Activated CD4-positive, alpha-beta T cell treated with anti-CD3 and anti-CD28 coated beads, Interleukin-2, amount 10 ng/mL, durations not matched to agents 7 days and 5 days (primary cell): ENCODE results near the gene C19orf38. TPM values are rescaled to one million over a fixed set of nuclear protein-coding genes. Genes with fewer than 3 reads are reported as not detected.
A peak's percentile ranks its signal among the peaks of the same experiment; 100 is the strongest.

Source experiments
- CTCF ChIA-PET: fragments of 350-600 bp; sonication (Branson Sonifier 250); formaldehyde crosslinking; loops from one replicate; lab custom pipeline; 2021; ENCODE audit warnings: antibody characterized with exemption; lab: Charles Lee
- POLR2A ChIA-PET: fragments of 350-600 bp; sonication (Branson Sonifier 250); formaldehyde crosslinking; loops from one replicate; lab custom pipeline; 2021; ENCODE audit warnings: antibody characterized with exemption; lab: Charles Lee
- DNase-seq: peaks from one replicate; pipeline ENCODE4 v3.0.0-alpha.2; 2020
- H3K27ac Mint-ChIP-seq: one replicate; pipeline ENCODE4 v1.8.0; 2021; ENCODE audit warnings: mild to moderate bottlenecking, moderate library complexity, mixed read lengths
- H3K27me3 Mint-ChIP-seq: one replicate; pipeline ENCODE4 v1.8.0; 2021; ENCODE audit warnings: mixed read lengths
- H3K36me3 Mint-ChIP-seq: one replicate; pipeline ENCODE4 v1.8.0; 2021; ENCODE audit warnings: low read depth, mixed read lengths
- H3K4me1 Mint-ChIP-seq: one replicate; pipeline ENCODE4 v1.8.0; 2021; ENCODE audit warnings: mixed read lengths
- H3K4me3 Mint-ChIP-seq: one replicate; pipeline ENCODE4 v1.8.0; 2021; ENCODE audit warnings: mild to moderate bottlenecking, moderate library complexity, mixed read lengths
- H3K9me3 Mint-ChIP-seq: one replicate; pipeline ENCODE4 v1.8.0; 2021; ENCODE audit warnings: mixed read lengths
- total RNA-seq, 2 experiments: library from RNA; stranded (reverse); gene quantifications; one replicate each; pipeline ENCODE4 v1.2.3, GENCODE V29; 2021

The C19orf38 gene
- total RNA-seq, 2 experiments from 2014 or later = 2.4 TPM

DNA sequence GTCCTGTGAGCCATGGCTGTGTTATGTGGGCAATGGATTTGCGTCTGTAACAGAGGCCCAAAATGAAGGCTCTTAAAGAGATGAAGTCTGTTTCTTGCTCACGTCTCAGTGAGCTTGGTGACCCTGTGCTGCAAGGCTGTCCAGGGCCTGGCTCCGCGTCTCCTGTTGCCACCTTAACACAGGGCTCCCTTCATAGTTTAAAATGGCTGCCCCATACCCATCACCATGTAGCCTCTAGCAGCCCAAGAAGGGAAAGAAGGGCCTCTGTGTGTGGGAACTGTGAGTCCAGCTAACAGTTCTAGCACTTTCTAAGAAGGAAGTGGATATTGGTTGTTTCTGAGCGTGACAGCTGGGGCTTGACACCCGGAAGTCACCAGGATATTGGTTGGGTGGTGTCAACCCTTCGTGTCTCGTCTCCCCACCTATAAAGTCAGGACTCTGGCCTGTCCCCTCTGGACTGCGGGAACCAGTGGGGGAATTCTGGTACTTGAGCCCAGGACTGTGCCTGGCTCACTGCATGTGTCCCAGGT lies 33.1 kb upstream of the C19orf38 start:
- peaks cover 13% of the 10 kb centered on the region for H3K4me1 Mint-ChIP-seq
- CTCF ChIA-PET = interaction anchor here (0.6 to 0.7 kb wide), 3 partner anchors 10 to 84 kb away, joined by 3 to 5 read pairs (median 3); no protein-coding TSS in a partner anchor
- POLR2A ChIA-PET = no interaction called here
- no peaks in the 10 kb centered on the region for H3K9me3 Mint-ChIP-seq
- no peak overlapping the region for H3K27ac Mint-ChIP-seq
- no peaks in the 10 kb centered on the region for H3K27me3 Mint-ChIP-seq
- H3K4me3 Mint-ChIP-seq = no peak overlapping the region
- no peak for DNase-seq
- H3K36me3 Mint-ChIP-seq = peaks cover 24% of the 10 kb centered on the region

- Mint-ChIP-seq H3K9me3 (no peaks in the 10 kb centered on the region), H3K27me3 (no peaks in the 10 kb centered on the region), H3K4me3 (no peak overlapping the region), H3K27ac (no peak overlapping the region), H3K4me1 (peaks cover 19% of the 10 kb centered on the region), H3K36me3 (peaks cover 33% of the 10 kb centered on the region)
- POLR2A ChIA-PET = no interaction called here
- CTCF ChIA-PET = interaction anchor here (0.6 kb wide), 1 partner anchor 11 kb away, joined by 5 read pairs; no protein-coding TSS in a partner anchor
- no peak for DNase-seq
Measured at GRCh38 chr19:10815969-10816644, 32.1 kb upstream of the C19orf38 start.

DNA sequence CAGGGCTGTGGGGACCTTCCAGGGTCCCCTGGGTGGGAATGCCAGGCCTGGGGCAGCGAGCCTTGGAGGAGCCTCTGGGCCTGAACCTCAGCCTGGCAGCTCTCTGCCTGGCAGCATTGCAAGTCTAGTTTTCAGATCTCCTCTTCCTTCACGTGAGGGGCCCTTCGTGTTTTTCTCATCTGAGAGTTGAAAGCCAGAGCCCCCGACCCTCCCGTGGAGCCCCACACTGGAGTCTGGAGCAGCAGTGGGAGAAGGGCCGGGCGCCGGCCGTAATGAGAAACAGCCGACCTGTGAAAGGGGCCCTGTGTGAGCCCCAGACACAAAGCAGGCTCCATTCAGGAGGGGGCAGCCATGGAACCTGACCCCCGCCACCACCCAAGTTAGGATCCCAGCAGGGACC lies 31.5 kb upstream of the C19orf38 start:
- ChIA-PET CTCF (no interaction called here), POLR2A (no interaction called here)
- no peak for DNase-seq
- peak overlapping the region; percentile 41 for H3K27ac Mint-ChIP-seq
- H3K4me1 Mint-ChIP-seq = peaks cover 21% of the 10 kb centered on the region
- H3K36me3 Mint-ChIP-seq = peaks cover 38% of the 10 kb centered on the region
- H3K27me3 Mint-ChIP-seq = no peaks in the 10 kb centered on the region
- no peaks in the 10 kb centered on the region for H3K9me3 Mint-ChIP-seq
- no peak overlapping the region for H3K4me3 Mint-ChIP-seq

DNA sequence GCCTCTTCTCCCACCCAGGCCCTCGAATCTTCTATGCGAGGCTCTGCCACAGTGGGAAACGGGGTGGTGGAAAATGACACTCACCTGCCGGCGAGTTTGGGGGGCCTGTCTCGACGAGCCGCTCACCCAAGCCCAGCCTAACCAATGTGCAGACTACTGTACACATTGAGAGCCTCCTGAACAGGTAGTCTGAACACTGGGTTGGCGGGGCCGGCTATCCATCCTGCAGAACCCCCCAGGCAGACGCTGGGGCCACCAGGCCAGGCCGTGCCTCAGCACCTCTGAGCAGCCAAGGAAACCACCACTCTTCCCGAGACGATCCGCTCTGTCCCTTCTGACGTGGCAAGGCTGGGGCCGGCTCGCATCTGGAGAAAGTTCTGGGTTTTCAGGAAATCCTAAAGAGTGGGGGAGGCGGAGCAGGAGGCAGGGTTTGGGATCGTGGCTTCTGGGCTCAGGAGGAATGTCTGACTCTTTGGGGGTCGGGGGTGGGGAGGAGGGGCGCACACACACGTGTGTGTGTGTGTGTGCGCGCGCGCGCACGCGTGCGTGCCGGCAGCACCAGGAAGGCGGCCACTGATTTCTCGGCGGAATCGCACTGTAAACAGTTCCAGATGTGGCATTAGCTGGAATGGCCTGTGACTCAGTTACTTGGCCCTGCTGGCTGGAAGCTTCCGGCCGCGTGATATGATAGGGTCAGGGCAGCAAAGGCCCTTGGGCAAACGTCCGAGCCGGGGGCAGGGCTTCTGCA lies 30.8 kb upstream of the C19orf38 start:
- Mint-ChIP-seq H3K27ac (no peak overlapping the region), H3K27me3 (no peaks in the 10 kb centered on the region), H3K36me3 (peaks cover 44% of the 10 kb centered on the region), H3K9me3 (no peaks in the 10 kb centered on the region), H3K4me3 (no peak overlapping the region), H3K4me1 (peaks cover 21% of the 10 kb centered on the region)
- ChIA-PET CTCF (interaction anchor here (1.5 kb wide), 1 partner anchor 11 kb away, joined by 7 read pairs; no protein-coding TSS in a partner anchor), POLR2A (no interaction called here)
- DNase-seq = no peak

- CTCF ChIA-PET = interaction anchor here (0.7 to 1.5 kb wide), 2 partner anchors 12 to 54 kb away, joined by 3 to 7 read pairs; no protein-coding TSS in a partner anchor
- H3K9me3 Mint-ChIP-seq = no peaks in the 10 kb centered on the region
Measured at GRCh38 chr19:10818301-10819123, 29.7 kb upstream of the C19orf38 start.

GRCh38 chr19:10819124-10820060 lies 28.8 kb upstream of the C19orf38 start:
- Mint-ChIP-seq H3K27me3 (no peaks in the 10 kb centered on the region), H3K4me3 (no peak overlapping the region), H3K36me3 (peaks cover 47% of the 10 kb centered on the region), H3K9me3 (no peaks in the 10 kb centered on the region), H3K4me1 (peaks cover 15% of the 10 kb centered on the region), H3K27ac (peak overlapping the region; percentile 64)
- ChIA-PET POLR2A (no interaction called here), CTCF (interaction anchor here (0.7 to 4.2 kb wide), 5 partner anchors 12 to 102 kb away, joined by 3 to 22 read pairs (median 4); partner anchors contain the start of gene DNM2)
- DNase-seq = no peak

More at GRCh38 chr19:10818301-10819123, 29.7 kb upstream of the C19orf38 start:
- Mint-ChIP-seq H3K4me1 (peaks cover 15% of the 10 kb centered on the region), H3K4me3 (no peak overlapping the region), H3K27ac (no peak overlapping the region), H3K36me3 (peaks cover 39% of the 10 kb centered on the region), H3K27me3 (no peaks in the 10 kb centered on the region)
- POLR2A ChIA-PET = no interaction called here
- no peak for DNase-seq

GRCh38 chr19:10820173-10820572 lies 28.0 kb upstream of the C19orf38 start:
- CTCF ChIA-PET = interaction anchor here (0.8 to 4.2 kb wide), 8 partner anchors 11 to 102 kb away, joined by 3 to 22 read pairs (median 4); partner anchors contain the start of genes DNM2 and TMED1
- H3K27me3 Mint-ChIP-seq = no peaks in the 10 kb centered on the region
- no peak overlapping the region for H3K4me3 Mint-ChIP-seq
- H3K4me1 Mint-ChIP-seq = peaks cover 15% of the 10 kb centered on the region
- no peaks in the 10 kb centered on the region for H3K9me3 Mint-ChIP-seq
- DNase-seq = no peak
- POLR2A ChIA-PET = no interaction called here
- peaks cover 45% of the 10 kb centered on the region for H3K36me3 Mint-ChIP-seq
- no peak overlapping the region for H3K27ac Mint-ChIP-seq

DNA sequence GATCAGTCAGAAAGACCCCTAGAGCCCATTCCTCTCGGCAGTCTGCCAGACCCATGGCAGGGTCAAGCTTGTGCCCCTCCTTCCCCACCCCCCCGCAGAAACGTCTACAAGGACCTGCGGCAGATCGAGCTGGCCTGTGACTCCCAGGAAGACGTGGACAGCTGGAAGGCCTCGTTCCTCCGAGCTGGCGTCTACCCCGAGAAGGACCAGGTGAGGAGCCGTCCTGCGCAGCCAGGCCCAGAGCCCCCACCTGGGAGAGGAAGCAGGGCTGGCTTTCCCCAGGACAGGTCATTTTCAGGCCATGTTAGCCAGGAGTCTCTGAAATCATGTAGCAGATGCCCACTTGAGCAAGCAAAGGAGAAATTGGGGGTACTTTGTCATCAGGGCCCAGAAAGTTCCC lies 24.5 kb upstream of the C19orf38 start:
- Mint-ChIP-seq H3K36me3 (peaks cover 55% of the 10 kb centered on the region), H3K27ac (no peak overlapping the region), H3K4me1 (peaks cover 15% of the 10 kb centered on the region), H3K4me3 (no peak overlapping the region), H3K9me3 (no peaks in the 10 kb centered on the region), H3K27me3 (no peaks in the 10 kb centered on the region)
- DNase-seq = no peak
- CTCF ChIA-PET = interaction anchor here (0.7 to 4.2 kb wide), 2 partner anchors 40 to 106 kb away, joined by 3 to 22 read pairs; partner anchors contain the start of gene DNM2
- POLR2A ChIA-PET = no interaction called here

DNA sequence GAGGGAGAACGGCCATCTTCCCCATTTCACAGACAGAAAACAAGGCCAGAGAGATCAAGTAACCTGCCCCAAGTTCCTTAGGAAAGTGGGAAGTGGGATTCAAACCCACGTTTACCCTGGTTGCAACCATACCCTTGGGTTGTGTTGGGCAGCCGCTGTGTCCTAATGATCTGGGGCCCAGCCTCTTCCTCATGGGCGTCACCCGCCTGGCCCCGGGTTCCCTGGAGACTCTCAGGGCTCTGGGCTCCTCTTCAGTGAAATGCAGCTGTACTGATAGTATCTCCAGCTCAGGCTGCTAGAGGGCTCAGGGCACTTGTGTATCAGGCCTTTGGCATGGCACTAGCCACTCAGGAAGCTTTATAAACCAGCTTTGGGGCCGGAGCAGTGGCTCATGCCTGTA lies 22.0 kb upstream of the C19orf38 start:
- DNase-seq = no peak
- H3K27me3 Mint-ChIP-seq = no peaks in the 10 kb centered on the region
- H3K27ac Mint-ChIP-seq = no peak overlapping the region
- peaks cover 34% of the 10 kb centered on the region for H3K36me3 Mint-ChIP-seq
- H3K4me1 Mint-ChIP-seq = peaks cover under 1% of the 10 kb centered on the region
- POLR2A ChIA-PET = interaction anchor here (0.6 kb wide), 1 partner anchor 12 kb away, joined by 3 read pairs; no protein-coding TSS in a partner anchor
- H3K9me3 Mint-ChIP-seq = no peaks in the 10 kb centered on the region
- CTCF ChIA-PET = interaction anchor here (1.3 kb wide), 2 partner anchors 38 to 109 kb away, joined by 3 to 5 read pairs; partner anchors contain the start of gene DNM2
- H3K4me3 Mint-ChIP-seq = no peak overlapping the region

GRCh38 chr19:10826846-10827245 lies 21.4 kb upstream of the C19orf38 start:
- ChIA-PET CTCF (interaction anchor here (1.3 kb wide), 2 partner anchors 37 to 109 kb away, joined by 3 to 5 read pairs; partner anchors contain the start of gene DNM2), POLR2A (interaction anchor here (0.6 kb wide), 1 partner anchor 12 kb away, joined by 3 read pairs; no protein-coding TSS in a partner anchor)
- peak overlapping the region; percentile 14 for H3K27ac Mint-ChIP-seq
- DNase-seq = no peak
- no peaks in the 10 kb centered on the region for H3K9me3 Mint-ChIP-seq
- peaks cover 29% of the 10 kb centered on the region for H3K36me3 Mint-ChIP-seq
- no peaks in the 10 kb centered on the region for H3K27me3 Mint-ChIP-seq
- H3K4me1 Mint-ChIP-seq = no peaks in the 10 kb centered on the region
- no peak overlapping the region for H3K4me3 Mint-ChIP-seq
